Retinal pigment epithelial cell (primary cell): ENCODE data around the gene FLNC.

Experiments used
- DNase-seq: peaks from one replicate; pipeline ENCODE4 v3.0.0-alpha.2; 2010; ENCODE audit warnings: low read depth
- H3K4me3 ChIP-seq: 2 replicates; pipeline ENCODE4 v1.5.1; 2011; ENCODE audit warnings: mild to moderate bottlenecking, low read length, control low read depth, moderate library complexity
- CTCF ChIP-seq: conservative IDR thresholded peaks from 2 replicates; pipeline ENCODE4 v1.5.1; 2011; ENCODE audit warnings: low read depth, low read length, control low read depth, inconsistent platforms

The FLNC gene

GRCh38 chr7:128811631-128812430, 18.4 kb upstream of the FLNC start:
- H3K4me3 ChIP-seq: no peak overlapping the region
- no peak for DNase-seq
- TF ChIP-seq CTCF: no peak

- no peak overlapping the region for H3K4me3 ChIP-seq
- TF ChIP-seq CTCF: no peak
- no peak for DNase-seq
Observed at GRCh38 chr7:128812514-128813168, 17.6 kb upstream of the FLNC start.

- TF ChIP-seq CTCF: no peak
- DNase-seq: no peak
- H3K4me3 ChIP-seq: no peak overlapping the region
Observed at GRCh38 chr7:128814499-128814898, 15.7 kb upstream of the FLNC start.

GRCh38 chr7:128815289-128815942, 14.8 kb upstream of the FLNC start:
- no peak overlapping the region for H3K4me3 ChIP-seq
- DNase-seq: no peak
- no peak for TF ChIP-seq CTCF

- TF ChIP-seq CTCF: no peak
- no peak overlapping the region for H3K4me3 ChIP-seq
- no peak for DNase-seq
Observed at GRCh38 chr7:128818694-128819093, 11.5 kb upstream of the FLNC start.

GRCh38 chr7:128821724-128822123, 8.5 kb upstream of the FLNC start:
- no peak for DNase-seq
- no peak overlapping the region for H3K4me3 ChIP-seq
- no peak for TF ChIP-seq CTCF
